Stimulated activated naive CD8-positive, alpha-beta T cell treated with anti-CD3 and anti-CD28 coated beads, Interleukin-15, Interleukin-2, amounts not matched to agents 100 ng/mL and 50 ng/mL, for 24 hours (primary cell): Measurements from ENCODE around the gene UGT1A5.

Experiments
- H3K27ac Mint-ChIP-seq: one replicate; pipeline ENCODE4 v1.8.0; 2021; ENCODE audit warnings: mild to moderate bottlenecking, mixed read lengths
- H3K27me3 Mint-ChIP-seq: one replicate; pipeline ENCODE4 v1.8.0; 2021; ENCODE audit warnings: mixed read lengths
- H3K36me3 Mint-ChIP-seq: one replicate; pipeline ENCODE4 v1.8.0; 2021; ENCODE audit warnings: low read depth, mixed read lengths
- H3K4me1 Mint-ChIP-seq: one replicate; pipeline ENCODE4 v1.8.0; 2021; ENCODE audit warnings: low read depth, mixed read lengths
- H3K4me3 Mint-ChIP-seq: one replicate; pipeline ENCODE4 v1.8.0; 2021; ENCODE audit warnings: mild to moderate bottlenecking, mixed read lengths
- H3K9me3 Mint-ChIP-seq: one replicate; pipeline ENCODE4 v1.8.0; 2021; ENCODE audit warnings: mixed read lengths

Gene UGT1A5

GRCh38 chr2:233712611-233713261 lies at the start of gene UGT1A5:
Gene UGT1A5, plus strand, starts transcription at chr2:233712907. Its CDS starts 85 bp downstream, at chr2:233712992.
- H3K4me3 Mint-ChIP-seq, result no peak within 1 kb of the TSS
- peaks cover 35% of the 10 kb centered on the region for H3K27me3 Mint-ChIP-seq
- H3K9me3 Mint-ChIP-seq, result no peaks in the 10 kb centered on the region
- no peaks in the 10 kb centered on the region for H3K36me3 Mint-ChIP-seq
- no peaks in the 10 kb centered on the region for H3K4me1 Mint-ChIP-seq
- no peak within 1 kb of the TSS for H3K27ac Mint-ChIP-seq

- Mint-ChIP-seq H3K27me3 (peaks cover 53% of the 10 kb centered on the region), H3K4me3 (no peak overlapping the region)
These were observed 48.8 kb upstream of the UGT1A5 start for GRCh38 chr2:233663911-233664310.

GRCh38 chr2:233668605-233669260 lies 44.0 kb upstream of the UGT1A5 start:
- H3K9me3 Mint-ChIP-seq, result peaks cover 4% of the 10 kb centered on the region
- H3K4me1 Mint-ChIP-seq, result no peaks in the 10 kb centered on the region
- H3K27me3 Mint-ChIP-seq, result peaks cover 46% of the 10 kb centered on the region
- no peak overlapping the region for H3K27ac Mint-ChIP-seq
- no peak overlapping the region for H3K4me3 Mint-ChIP-seq
- H3K36me3 Mint-ChIP-seq, result no peaks in the 10 kb centered on the region

More at GRCh38 chr2:233663911-233664310, 48.8 kb upstream of the UGT1A5 start:
- H3K36me3 Mint-ChIP-seq, result no peaks in the 10 kb centered on the region
- H3K27ac Mint-ChIP-seq, result no peak overlapping the region
- no peaks in the 10 kb centered on the region for H3K4me1 Mint-ChIP-seq
- peaks cover 4% of the 10 kb centered on the region for H3K9me3 Mint-ChIP-seq

- no peak within 1 kb of the TSS for H3K27ac Mint-ChIP-seq
- no peaks in the 10 kb centered on the region for H3K36me3 Mint-ChIP-seq
- peaks cover 33% of the 10 kb centered on the region for H3K27me3 Mint-ChIP-seq
- H3K4me1 Mint-ChIP-seq, result no peaks in the 10 kb centered on the region
- H3K4me3 Mint-ChIP-seq, result no peak within 1 kb of the TSS
- H3K9me3 Mint-ChIP-seq, result no peaks in the 10 kb centered on the region
These were observed 41.2 kb upstream of the UGT1A5 start, which contains the start of gene UGT1A9 for GRCh38 chr2:233671290-233672161. Gene UGT1A9, plus strand, starts transcription at chr2:233671898. Its CDS starts 37 bp downstream, at chr2:233671935.

- Mint-ChIP-seq H3K9me3 (no peaks in the 10 kb centered on the region), H3K27ac (no peak overlapping the region), H3K27me3 (peaks cover 42% of the 10 kb centered on the region), H3K4me3 (no peak overlapping the region), H3K36me3 (no peaks in the 10 kb centered on the region), H3K4me1 (no peaks in the 10 kb centered on the region)
These were observed 39.8 kb upstream of the UGT1A5 start for GRCh38 chr2:233672886-233673285.

GRCh38 chr2:233673896-233674295 lies 38.8 kb upstream of the UGT1A5 start:
- Mint-ChIP-seq H3K27ac (no peak overlapping the region), H3K27me3 (peaks cover 40% of the 10 kb centered on the region), H3K36me3 (no peaks in the 10 kb centered on the region), H3K4me1 (no peaks in the 10 kb centered on the region), H3K4me3 (no peak overlapping the region), H3K9me3 (no peaks in the 10 kb centered on the region)

GRCh38 chr2:233674314-233674713 lies 38.4 kb upstream of the UGT1A5 start:
- H3K4me3 Mint-ChIP-seq, result no peak overlapping the region
- H3K9me3 Mint-ChIP-seq, result no peaks in the 10 kb centered on the region
- H3K36me3 Mint-ChIP-seq, result no peaks in the 10 kb centered on the region
- peaks cover 41% of the 10 kb centered on the region for H3K27me3 Mint-ChIP-seq
- H3K27ac Mint-ChIP-seq, result no peak overlapping the region
- no peaks in the 10 kb centered on the region for H3K4me1 Mint-ChIP-seq

GRCh38 chr2:233674995-233675394 lies 37.7 kb upstream of the UGT1A5 start:
- no peak overlapping the region for H3K4me3 Mint-ChIP-seq
- no peak overlapping the region for H3K27ac Mint-ChIP-seq
- H3K9me3 Mint-ChIP-seq, result no peaks in the 10 kb centered on the region
- no peaks in the 10 kb centered on the region for H3K4me1 Mint-ChIP-seq
- H3K36me3 Mint-ChIP-seq, result no peaks in the 10 kb centered on the region
- peaks cover 44% of the 10 kb centered on the region for H3K27me3 Mint-ChIP-seq

- no peaks in the 10 kb centered on the region for H3K36me3 Mint-ChIP-seq
- no peak overlapping the region for H3K27ac Mint-ChIP-seq
- H3K4me1 Mint-ChIP-seq, result no peaks in the 10 kb centered on the region
- H3K4me3 Mint-ChIP-seq, result no peak overlapping the region
- H3K9me3 Mint-ChIP-seq, result no peaks in the 10 kb centered on the region
- peaks cover 40% of the 10 kb centered on the region for H3K27me3 Mint-ChIP-seq
These were observed 36.7 kb upstream of the UGT1A5 start for GRCh38 chr2:233676046-233676445.

GRCh38 chr2:233679196-233679595 lies 33.5 kb upstream of the UGT1A5 start:
- peaks cover 27% of the 10 kb centered on the region for H3K27me3 Mint-ChIP-seq

GRCh38 chr2:233680361-233681045 lies 32.2 kb upstream of the UGT1A5 start:
- Mint-ChIP-seq H3K4me1 (no peaks in the 10 kb centered on the region), H3K27me3 (peaks cover 27% of the 10 kb centered on the region), H3K4me3 (no peak overlapping the region), H3K9me3 (no peaks in the 10 kb centered on the region), H3K27ac (no peak overlapping the region), H3K36me3 (no peaks in the 10 kb centered on the region)

More at GRCh38 chr2:233679196-233679595, 33.5 kb upstream of the UGT1A5 start:
- H3K9me3 Mint-ChIP-seq, result no peaks in the 10 kb centered on the region
- H3K36me3 Mint-ChIP-seq, result no peaks in the 10 kb centered on the region
- H3K4me3 Mint-ChIP-seq, result no peak overlapping the region
- H3K27ac Mint-ChIP-seq, result no peak overlapping the region
- no peaks in the 10 kb centered on the region for H3K4me1 Mint-ChIP-seq

GRCh38 chr2:233681521-233682099 lies 31.1 kb upstream of the UGT1A5 start, which contains the start of gene UGT1A7:
Gene UGT1A7, plus strand, starts transcription at chr2:233681901. Its CDS starts 37 bp downstream, at chr2:233681938.
- Mint-ChIP-seq H3K4me1 (no peaks in the 10 kb centered on the region), H3K27ac (no peak within 1 kb of the TSS), H3K9me3 (no peaks in the 10 kb centered on the region), H3K4me3 (no peak within 1 kb of the TSS), H3K27me3 (peaks cover 26% of the 10 kb centered on the region), H3K36me3 (no peaks in the 10 kb centered on the region)

GRCh38 chr2:233684640-233685039 lies 28.1 kb upstream of the UGT1A5 start:
- Mint-ChIP-seq H3K9me3 (no peaks in the 10 kb centered on the region), H3K27ac (no peak overlapping the region), H3K4me3 (no peak overlapping the region), H3K36me3 (no peaks in the 10 kb centered on the region), H3K4me1 (no peaks in the 10 kb centered on the region), H3K27me3 (peaks cover 10% of the 10 kb centered on the region)

GRCh38 chr2:233686928-233687327 lies 25.8 kb upstream of the UGT1A5 start:
- Mint-ChIP-seq H3K36me3 (no peaks in the 10 kb centered on the region), H3K4me1 (no peaks in the 10 kb centered on the region), H3K9me3 (no peaks in the 10 kb centered on the region), H3K4me3 (no peak overlapping the region), H3K27me3 (peaks cover 5% of the 10 kb centered on the region), H3K27ac (no peak overlapping the region)
